GM10266 (cell line): ENCODE data around the gene WSB1.

Source experiments
- DNase-seq: peaks from one replicate; pipeline ENCODE4 v3.0.0; 2012; ENCODE audit errors: extremely low spot score
- TF ChIP-seq, protein P1 (sequence below): IDR thresholded peaks from 2 replicates; pipeline ENCODE4 v1.5.1; 2012; ENCODE audit warnings: mild to moderate bottlenecking, low read depth; ENCODE audit not compliant: control insufficient read depth, insufficient read depth; ENCODE audit errors: missing control alignments

Gene WSB1

DNA sequence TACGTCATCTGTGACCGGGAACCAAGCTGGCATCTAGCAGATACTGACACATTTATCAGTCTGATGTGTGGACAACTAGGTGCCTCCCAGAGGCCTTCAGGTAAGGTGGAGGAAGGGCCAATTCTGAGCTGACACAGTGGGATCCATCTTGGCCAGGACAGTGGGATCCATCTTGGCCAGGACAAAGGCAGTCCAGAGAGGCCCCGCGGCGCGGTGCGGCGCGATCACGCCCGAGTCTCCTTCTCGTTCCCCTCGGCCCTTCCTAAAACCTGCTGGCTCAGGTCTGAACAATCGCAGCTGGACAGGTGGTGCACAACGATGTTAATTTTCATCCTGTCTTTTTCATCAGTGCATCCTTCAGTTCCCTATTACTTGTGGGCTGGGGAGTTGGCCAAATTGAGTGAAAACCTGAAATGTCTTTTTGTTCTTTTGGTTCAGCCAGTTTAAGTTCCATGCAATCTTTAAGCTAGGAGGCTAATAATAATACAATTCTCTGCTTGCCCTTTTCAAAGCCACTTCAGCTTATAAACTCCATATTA is 486 bp upstream of the WSB1 start:
- TF ChIP-seq, protein P1, sequence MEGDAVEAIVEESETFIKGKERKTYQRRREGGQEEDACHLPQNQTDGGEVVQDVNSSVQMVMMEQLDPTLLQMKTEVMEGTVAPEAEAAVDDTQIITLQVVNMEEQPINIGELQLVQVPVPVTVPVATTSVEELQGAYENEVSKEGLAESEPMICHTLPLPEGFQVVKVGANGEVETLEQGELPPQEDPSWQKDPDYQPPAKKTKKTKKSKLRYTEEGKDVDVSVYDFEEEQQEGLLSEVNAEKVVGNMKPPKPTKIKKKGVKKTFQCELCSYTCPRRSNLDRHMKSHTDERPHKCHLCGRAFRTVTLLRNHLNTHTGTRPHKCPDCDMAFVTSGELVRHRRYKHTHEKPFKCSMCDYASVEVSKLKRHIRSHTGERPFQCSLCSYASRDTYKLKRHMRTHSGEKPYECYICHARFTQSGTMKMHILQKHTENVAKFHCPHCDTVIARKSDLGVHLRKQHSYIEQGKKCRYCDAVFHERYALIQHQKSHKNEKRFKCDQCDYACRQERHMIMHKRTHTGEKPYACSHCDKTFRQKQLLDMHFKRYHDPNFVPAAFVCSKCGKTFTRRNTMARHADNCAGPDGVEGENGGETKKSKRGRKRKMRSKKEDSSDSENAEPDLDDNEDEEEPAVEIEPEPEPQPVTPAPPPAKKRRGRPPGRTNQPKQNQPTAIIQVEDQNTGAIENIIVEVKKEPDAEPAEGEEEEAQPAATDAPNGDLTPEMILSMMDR, result no peak
- no peak for DNase-seq

DNA sequence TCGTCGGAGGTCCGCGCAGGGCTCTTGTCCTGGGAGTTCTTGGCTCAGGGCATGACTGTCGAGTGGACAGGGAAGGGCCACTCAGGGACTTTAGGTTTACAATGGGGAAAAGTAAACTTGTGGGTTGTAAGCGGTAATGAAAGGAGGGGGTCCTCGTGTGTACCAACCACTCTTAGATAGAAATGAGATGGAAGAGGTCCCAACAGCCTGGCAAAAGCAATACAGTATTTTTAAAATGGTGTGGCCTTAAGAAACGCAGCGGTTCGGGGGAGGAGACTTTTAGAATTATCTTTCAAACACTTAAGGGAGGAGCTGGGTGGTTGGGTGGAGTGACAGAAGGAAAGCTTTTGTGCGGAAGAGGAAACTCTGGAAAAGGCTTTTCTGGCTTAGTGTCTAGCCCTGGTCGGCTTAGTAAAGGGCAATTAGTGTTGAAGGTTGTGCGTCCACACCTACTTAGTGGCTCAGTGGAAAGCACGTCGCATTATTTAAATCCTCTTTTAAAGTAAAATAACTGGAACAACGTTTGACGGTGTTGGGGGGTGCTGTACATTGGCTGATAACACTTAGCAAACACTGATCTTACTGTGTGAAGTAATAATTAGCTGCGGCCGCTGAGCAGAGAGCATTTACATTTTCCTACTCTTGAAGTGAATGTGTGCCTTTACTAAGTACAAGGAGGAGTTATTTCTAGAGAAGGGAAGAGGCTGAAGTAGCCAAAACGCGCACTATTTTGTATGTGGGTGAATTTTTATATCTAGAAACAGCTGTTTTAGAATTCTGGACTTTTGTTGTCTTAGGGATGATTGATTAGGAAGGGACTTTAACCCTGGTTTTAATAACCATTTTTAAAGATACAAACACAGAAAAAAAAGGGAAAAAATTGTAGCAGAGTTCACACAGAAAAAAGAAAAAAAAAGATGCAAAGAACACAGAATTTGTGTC is 1.0 kb downstream of the WSB1 start:
- DNase-seq, result peak; percentile 64
- TF ChIP-seq, protein P1, result no peak

DNA sequence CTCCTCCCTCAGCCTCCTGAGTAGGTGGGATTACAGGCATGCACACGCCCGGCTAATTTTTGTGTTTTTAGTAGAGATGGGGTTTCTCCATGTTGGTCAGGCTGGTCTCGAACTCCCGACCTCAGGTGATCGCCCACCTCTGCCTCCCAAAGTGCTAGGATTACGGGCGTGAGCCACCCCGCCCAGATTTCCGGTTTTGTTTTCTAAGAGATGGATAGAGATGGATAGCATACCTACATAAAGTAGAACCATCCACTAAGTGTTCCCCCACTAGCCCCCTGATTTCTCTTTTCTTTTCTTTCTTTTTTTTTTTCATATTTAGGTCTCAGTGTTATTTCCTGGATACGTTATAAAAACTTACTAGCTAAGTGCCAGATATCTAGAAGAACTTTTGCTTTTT is 2.0 kb downstream of the WSB1 start:
- no peak for DNase-seq

DNA sequence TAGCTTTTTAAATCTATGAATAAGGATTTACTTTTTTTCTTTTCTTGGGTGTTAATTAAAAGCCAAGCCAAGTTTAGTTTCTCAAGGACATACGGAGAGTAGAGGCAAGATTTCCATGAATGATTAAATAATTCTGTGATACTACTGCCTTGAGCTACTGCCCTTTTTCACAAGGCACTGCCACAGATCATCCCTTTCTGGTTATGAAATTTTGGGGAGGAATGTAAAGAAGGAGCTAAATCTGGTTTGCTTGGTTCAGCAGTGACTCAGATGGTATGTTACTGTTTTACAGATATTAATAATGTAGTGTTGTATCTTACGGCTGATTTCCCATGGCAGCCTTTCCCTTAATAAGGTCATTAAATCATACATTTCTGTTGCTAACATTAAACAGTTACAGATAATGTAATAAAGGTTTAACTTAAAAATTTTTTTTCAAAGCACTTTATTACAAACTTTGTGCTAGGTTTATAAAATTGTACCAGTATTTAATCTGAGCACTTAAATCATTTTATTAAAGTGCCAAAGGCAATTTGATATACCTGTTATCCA is 2.6 kb downstream of the WSB1 start:
- no peak for DNase-seq
- TF ChIP-seq, protein P1, result no peak

More for the DNA sequence above, 2.0 kb downstream of the WSB1 start:
- TF ChIP-seq, protein P1, result no peak

DNA sequence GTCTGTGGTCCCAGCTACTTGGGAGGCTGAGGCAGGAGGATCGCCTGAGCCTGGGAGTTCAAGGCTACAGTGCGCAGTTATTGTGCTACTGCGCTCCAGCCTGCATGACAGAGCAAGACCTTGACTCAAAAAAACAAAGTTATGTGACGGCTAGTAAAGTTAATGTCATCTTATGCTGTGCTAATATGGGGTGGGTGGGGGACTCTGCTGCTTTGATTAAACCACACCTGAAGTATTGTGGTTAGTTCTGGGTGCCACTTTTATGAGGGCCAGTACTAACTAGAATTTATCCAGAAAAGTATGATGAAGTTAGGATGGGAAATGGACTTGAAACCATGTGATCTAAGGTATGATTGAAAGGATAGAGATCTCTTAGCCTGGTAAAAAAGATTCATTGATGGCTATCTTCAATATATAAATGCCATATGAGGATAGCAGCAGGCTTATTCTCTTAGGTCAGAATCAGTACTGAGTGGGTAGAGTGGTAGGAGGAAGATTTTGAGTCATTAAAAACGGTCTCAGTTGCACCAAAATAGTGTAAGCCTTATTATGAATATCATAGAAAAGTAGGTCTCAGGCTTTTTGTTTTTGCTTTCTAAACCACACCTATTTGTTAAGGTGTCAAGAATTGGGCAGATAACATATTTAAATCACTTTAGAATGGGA is 5.6 kb downstream of the WSB1 start:
- TF ChIP-seq, protein P1, result no peak
- DNase-seq, result no peak

DNA sequence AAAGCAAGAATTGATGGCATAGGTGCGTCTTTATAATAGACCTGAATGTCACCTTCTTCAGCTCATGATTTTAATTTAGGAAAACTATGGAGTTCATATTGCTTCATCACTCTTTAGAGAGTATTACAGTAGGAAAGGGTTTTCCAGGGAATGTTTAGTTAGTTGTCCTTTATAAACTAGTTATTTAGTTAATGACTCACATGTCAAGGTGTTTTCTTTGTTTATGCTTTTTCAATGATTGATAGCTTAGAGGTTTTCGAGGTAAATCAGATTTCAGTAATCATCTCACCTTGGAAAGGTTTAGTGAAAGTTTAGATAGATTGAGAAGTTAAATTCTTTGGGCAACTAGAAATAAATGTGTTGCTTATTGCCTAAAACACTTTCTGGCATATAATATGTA is 9.8 kb downstream of the WSB1 start:
- TF ChIP-seq, protein P1, result no peak
- no peak for DNase-seq

DNA sequence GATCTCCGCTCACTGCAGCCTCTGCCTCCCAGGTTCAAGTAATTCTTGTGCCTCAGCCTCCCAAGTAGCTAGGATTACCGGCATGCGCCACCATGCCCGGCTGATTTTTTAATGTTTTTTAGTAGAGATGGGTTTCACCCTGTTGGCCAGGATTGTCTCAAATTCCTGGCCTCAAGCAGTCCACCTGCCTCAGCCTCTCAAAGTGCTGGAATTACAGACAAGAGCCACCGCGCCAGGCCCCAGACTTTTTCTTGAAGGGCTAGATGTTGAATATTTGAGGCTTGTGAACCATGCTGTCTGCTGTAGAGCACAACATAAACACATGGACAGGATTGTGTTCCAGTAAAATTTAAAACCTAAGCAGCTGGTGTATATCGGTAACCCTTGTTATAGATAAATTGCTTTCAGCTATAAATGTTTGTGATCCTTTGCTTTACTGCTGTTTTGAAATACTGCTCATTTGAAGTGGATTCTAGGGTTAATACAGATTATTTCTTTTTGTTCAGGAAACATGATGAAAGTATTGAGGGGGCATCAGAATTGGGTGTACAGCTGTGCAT is 12.4 kb downstream of the WSB1 start:
- TF ChIP-seq, protein P1, result no peak
- no peak for DNase-seq
